Lower leg skin (tissue), 3 donors: Measurements from ENCODE around the gene PSEN2.

Experiments used
- POLR2A ChIP-seq, 2 donors: fragments of 450-650 bp; IDR thresholded peaks; one replicate each; pipeline ENCODE4 v1.6.1; 2016 to 2017; ENCODE audit warnings: antibody characterized with exemption in 2 of 2, mild to moderate bottlenecking in 1 of 2, moderate library complexity in 1 of 2
- TF ChIP-seq, protein P1 (sequence below), 3 donors: fragments of 450-650 bp; IDR thresholded peaks; one replicate each; pipeline ENCODE4 v1.5.1; 2016; ENCODE audit warnings: antibody characterized with exemption in 3 of 3, mild to moderate bottlenecking in 3 of 3, moderate library complexity in 2 of 3

- no peak for TF ChIP-seq POLR2A (IDR thresholded peaks at IDR 0.05)
- TF ChIP-seq, protein P1, sequence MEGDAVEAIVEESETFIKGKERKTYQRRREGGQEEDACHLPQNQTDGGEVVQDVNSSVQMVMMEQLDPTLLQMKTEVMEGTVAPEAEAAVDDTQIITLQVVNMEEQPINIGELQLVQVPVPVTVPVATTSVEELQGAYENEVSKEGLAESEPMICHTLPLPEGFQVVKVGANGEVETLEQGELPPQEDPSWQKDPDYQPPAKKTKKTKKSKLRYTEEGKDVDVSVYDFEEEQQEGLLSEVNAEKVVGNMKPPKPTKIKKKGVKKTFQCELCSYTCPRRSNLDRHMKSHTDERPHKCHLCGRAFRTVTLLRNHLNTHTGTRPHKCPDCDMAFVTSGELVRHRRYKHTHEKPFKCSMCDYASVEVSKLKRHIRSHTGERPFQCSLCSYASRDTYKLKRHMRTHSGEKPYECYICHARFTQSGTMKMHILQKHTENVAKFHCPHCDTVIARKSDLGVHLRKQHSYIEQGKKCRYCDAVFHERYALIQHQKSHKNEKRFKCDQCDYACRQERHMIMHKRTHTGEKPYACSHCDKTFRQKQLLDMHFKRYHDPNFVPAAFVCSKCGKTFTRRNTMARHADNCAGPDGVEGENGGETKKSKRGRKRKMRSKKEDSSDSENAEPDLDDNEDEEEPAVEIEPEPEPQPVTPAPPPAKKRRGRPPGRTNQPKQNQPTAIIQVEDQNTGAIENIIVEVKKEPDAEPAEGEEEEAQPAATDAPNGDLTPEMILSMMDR (IDR thresholded peaks at IDR 0.05), result no peak
These were observed 4.4 kb downstream of the PSEN2 start for GRCh38 chr1:226874579-226875425.
